ENCODE data around the gene ACOX2.

ACOX2 gene

DNA sequence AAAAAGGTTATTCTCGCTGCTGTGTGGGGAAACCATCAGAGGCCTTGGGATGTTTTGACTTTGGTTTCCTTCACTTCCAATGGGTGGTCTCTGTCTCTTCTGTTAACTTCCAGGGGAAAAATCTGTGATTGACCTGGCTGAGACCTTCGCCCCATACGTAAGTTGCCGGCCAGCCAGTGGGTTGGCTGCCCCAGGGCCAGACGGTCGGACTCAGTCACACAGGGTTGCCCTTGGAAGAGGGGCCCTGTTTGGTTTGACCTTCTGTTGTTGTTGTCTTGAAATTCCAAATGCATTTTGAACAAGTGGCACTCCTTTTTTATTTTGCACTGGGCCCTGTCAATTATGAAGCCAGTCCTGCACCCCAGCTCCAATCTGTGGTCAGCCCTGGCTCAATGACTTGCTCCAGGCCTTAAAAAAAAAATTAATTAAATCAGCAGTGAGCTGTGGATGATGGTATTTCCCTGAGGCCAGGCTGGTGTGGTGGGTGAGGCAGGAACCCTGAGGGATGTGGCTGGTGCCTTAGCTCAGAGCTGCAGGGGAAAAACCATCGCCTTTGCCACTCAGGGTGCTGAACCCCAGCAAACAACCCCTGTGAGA is 35.7 kb upstream of the ACOX2 start:
- Mint-ChIP-seq H3K9me3 (no peaks in the 10 kb centered on the region), H3K36me3 (ENCODE audit: low read depth) (no peaks in the 10 kb centered on the region), H3K27me3 (peaks cover 7% of the 10 kb centered on the region), H3K4me1 (ENCODE audit: low read depth) (peaks cover 6% of the 10 kb centered on the region), H3K4me3 (no peak overlapping the region), H3K27ac (no peak overlapping the region)
- intact Hi-C loops (cut with micrococcal nuclease) = no loop called here

- no peak overlapping the region for H3K4me3 Mint-ChIP-seq
- intact Hi-C loops (cut with micrococcal nuclease) = no loop called here
- peaks cover 5% of the 10 kb centered on the region for H3K27me3 Mint-ChIP-seq
- H3K4me1 Mint-ChIP-seq (ENCODE audit: low read depth) = peaks cover 6% of the 10 kb centered on the region
- H3K27ac Mint-ChIP-seq = no peak overlapping the region
- no peaks in the 10 kb centered on the region for H3K9me3 Mint-ChIP-seq
- H3K36me3 Mint-ChIP-seq (ENCODE audit: low read depth) = no peaks in the 10 kb centered on the region
These were observed 35.1 kb upstream of the ACOX2 start for GRCh38 chr3:58572013-58572633.

GRCh38 chr3:58570851-58571250 is 33.9 kb upstream of the ACOX2 start:
- H3K9me3 Mint-ChIP-seq = no peaks in the 10 kb centered on the region
- peaks cover 2% of the 10 kb centered on the region for H3K27me3 Mint-ChIP-seq
- no peak overlapping the region for H3K4me3 Mint-ChIP-seq
- intact Hi-C loops (cut with micrococcal nuclease) = no loop called here
- H3K36me3 Mint-ChIP-seq (ENCODE audit: low read depth) = no peaks in the 10 kb centered on the region
- peaks cover 6% of the 10 kb centered on the region for H3K4me1 Mint-ChIP-seq (ENCODE audit: low read depth)
- H3K27ac Mint-ChIP-seq = no peak overlapping the region

DNA sequence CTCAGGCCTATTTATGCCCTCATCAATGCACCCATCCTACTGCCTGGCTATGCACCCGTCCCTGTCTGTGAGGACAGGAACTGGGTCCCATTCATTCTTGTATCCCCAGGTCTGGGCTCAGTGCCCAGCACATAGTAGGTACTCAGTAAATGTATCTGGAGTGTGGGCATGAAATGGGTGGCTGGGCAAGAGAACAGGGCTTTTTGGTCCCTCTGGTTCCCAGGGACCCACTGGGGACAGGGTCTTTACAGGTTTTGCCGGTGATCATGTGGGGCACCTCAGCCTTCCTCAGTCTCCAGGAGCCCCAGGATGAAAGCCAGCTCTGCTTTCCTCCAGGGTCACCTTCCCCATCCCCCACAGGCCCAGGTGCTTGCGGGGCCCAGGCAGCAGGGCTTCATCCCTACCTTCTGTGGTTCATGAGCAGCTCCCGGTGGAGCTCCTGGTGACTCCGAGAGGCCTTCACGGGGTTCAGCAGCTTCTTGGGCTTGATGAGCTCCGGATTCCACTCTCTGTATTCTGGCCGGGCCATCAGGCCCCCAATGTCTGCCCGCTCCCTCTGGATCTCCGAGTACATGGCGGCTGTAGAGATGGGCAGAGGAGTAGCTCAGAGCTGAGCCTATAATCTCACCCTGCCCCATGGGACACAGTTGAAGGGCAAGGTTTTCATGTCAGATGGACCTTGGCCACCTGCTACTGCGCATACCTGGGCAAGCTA is 32.5 kb upstream of the ACOX2 start:
- Mint-ChIP-seq H3K4me3 (no peak overlapping the region), H3K36me3 (ENCODE audit: low read depth) (no peaks in the 10 kb centered on the region), H3K9me3 (no peaks in the 10 kb centered on the region), H3K27me3 (no peaks in the 10 kb centered on the region), H3K4me1 (ENCODE audit: low read depth) (peaks cover 6% of the 10 kb centered on the region), H3K27ac (no peak overlapping the region)
- intact Hi-C loops (cut with micrococcal nuclease) = no loop called here

DNA sequence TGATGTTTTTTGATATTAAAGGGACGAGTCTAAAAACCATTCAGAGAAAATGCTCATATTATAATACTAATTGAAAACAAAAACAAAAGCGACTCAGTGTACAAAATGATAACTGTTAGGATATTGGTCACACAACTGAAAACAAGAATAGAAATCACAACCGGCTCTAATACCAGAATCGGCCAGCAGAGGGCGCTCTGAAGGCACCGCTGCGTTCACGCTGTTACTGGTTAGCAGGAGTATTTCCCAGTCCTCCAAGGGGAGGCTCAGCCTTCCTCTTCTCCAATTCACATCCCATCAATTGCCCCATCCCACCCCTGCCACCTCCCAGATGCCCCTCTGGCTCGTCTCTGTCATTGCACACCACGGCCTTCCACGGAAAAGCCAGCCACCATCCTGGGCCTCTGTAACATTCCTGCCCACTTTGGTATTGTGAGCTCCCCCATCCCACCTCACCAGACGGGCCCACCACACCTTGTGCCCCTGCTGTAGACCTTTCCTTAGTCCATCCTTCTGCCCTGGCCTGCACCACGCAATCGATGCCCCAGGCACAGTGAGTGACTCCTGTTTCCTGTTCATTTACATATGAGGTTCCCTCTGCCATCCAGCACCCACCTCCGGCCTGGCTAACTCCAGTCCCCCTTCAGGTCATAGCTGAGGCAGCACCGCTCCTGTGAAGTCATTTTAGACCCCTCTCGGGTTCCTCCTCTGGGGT is 31.7 kb upstream of the ACOX2 start:
- Mint-ChIP-seq H3K4me3 (no peak overlapping the region), H3K27ac (no peak overlapping the region), H3K4me1 (ENCODE audit: low read depth) (peaks cover 6% of the 10 kb centered on the region), H3K27me3 (no peaks in the 10 kb centered on the region), H3K9me3 (no peaks in the 10 kb centered on the region), H3K36me3 (ENCODE audit: low read depth) (no peaks in the 10 kb centered on the region)
- intact Hi-C loops (cut with micrococcal nuclease) = loop anchor here (1.0 kb wide), 1 partner anchor 62 kb away; no protein-coding TSS in a partner anchor

GRCh38 chr3:58567251-58567515 is 30.2 kb upstream of the ACOX2 start:
- Mint-ChIP-seq H3K4me3 (no peak overlapping the region), H3K9me3 (no peaks in the 10 kb centered on the region), H3K27me3 (no peaks in the 10 kb centered on the region), H3K27ac (no peak overlapping the region), H3K36me3 (ENCODE audit: low read depth) (no peaks in the 10 kb centered on the region), H3K4me1 (ENCODE audit: low read depth) (peaks cover 6% of the 10 kb centered on the region)
- intact Hi-C loops (cut with micrococcal nuclease) = no loop called here

DNA sequence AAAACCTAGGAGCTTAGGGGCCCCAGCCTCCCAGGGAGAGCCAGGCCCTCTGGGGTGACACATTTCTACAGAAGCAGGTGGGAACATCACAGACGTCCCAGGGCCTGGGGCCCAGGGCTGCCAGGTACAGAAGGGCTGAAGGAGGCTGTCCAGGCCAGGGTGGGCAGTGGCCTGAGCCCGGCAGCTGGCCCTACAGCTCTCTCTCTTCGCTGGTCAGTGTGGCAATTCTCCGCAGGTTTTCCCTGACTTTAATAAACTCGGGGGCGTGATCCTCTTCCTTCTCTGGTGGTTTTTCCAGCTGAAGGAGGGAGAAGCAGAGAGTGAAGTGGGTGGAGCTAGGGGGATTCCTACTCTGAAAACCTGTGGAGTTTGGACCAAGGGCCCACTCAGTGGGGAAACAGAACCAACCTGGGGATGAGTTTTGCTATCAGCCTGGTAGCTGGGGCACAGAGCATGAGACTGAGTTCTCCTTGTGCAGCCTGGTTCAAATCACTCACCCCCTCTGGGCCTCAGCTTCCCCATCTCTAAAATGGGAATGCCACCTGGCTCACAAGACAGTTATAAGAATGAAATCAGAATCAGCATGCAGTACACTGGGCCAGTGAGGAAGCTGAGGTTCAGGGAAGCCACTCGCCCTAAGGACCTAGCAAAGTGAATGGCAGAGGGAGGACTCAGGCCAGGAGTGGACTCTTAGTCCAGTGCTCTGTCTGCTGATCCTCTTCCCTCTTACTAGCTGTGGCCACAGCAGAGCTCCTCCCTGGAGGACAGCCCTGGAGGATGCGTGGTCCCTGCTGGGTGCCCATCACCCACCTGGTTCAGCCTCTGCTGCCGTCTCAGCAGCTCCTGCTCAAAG is 29.6 kb upstream of the ACOX2 start:
- Mint-ChIP-seq H3K36me3 (ENCODE audit: low read depth) (no peaks in the 10 kb centered on the region), H3K27me3 (no peaks in the 10 kb centered on the region), H3K27ac (no peak overlapping the region), H3K4me3 (no peak overlapping the region), H3K4me1 (ENCODE audit: low read depth) (peaks cover 6% of the 10 kb centered on the region), H3K9me3 (no peaks in the 10 kb centered on the region)
- intact Hi-C loops (cut with micrococcal nuclease) = no loop called here

DNA sequence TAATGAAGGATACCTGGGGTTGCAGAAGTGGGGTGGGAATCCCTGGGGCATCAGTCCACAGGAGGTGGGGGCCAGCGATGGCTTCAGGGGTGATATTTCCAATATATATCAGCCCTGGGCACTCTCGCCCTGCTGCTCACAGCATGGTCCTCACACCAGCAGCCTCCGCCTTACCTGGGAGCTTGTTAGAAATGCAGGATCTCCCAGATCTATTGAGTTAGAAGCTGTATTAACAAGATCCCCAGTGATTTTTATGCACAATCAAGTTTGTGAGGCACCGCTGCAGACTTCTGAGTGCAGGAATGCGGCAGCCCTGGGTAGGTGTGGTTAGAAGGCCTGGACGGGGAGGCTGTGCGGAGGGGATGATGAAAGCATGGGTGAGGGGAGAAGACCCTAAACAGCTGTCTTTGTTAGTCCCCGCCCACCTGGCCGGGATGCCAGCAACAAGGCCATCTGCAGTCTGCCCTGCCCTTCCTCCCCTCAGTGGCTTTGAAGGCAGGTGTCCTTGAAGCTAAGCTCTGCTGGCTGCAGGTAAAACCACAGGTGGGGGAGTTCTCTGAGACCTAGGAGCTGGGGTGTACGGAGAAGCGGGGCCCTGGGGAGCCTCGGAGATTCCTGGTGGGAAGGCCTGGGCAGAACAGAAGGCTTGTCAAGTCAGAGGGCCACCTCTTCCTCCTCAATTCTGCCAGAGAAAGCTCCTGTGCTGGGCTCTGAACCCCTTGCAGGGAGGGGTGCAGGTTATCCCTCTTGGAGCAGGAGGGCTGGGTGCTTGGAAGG is 28.8 kb upstream of the ACOX2 start:
- H3K27me3 Mint-ChIP-seq = no peaks in the 10 kb centered on the region
- no peaks in the 10 kb centered on the region for H3K9me3 Mint-ChIP-seq
- H3K4me3 Mint-ChIP-seq = no peak overlapping the region
- no peak overlapping the region for H3K27ac Mint-ChIP-seq
- intact Hi-C loops (cut with micrococcal nuclease) = no loop called here
- no peaks in the 10 kb centered on the region for H3K36me3 Mint-ChIP-seq (ENCODE audit: low read depth)
- peaks cover 6% of the 10 kb centered on the region for H3K4me1 Mint-ChIP-seq (ENCODE audit: low read depth)

- peaks cover 6% of the 10 kb centered on the region for H3K4me1 Mint-ChIP-seq (ENCODE audit: low read depth)
- H3K27ac Mint-ChIP-seq = no peak overlapping the region
- intact Hi-C loops (cut with micrococcal nuclease) = no loop called here
- H3K27me3 Mint-ChIP-seq = no peaks in the 10 kb centered on the region
- no peak overlapping the region for H3K4me3 Mint-ChIP-seq
- H3K36me3 Mint-ChIP-seq (ENCODE audit: low read depth) = no peaks in the 10 kb centered on the region
- no peaks in the 10 kb centered on the region for H3K9me3 Mint-ChIP-seq
These were observed 27.6 kb upstream of the ACOX2 start for GRCh38 chr3:58564456-58565160.

GRCh38 chr3:58564054-58564453 is 27.1 kb upstream of the ACOX2 start:
- Mint-ChIP-seq H3K9me3 (no peaks in the 10 kb centered on the region), H3K4me3 (no peak overlapping the region), H3K4me1 (ENCODE audit: low read depth) (peaks cover 5% of the 10 kb centered on the region), H3K27ac (no peak overlapping the region), H3K36me3 (ENCODE audit: low read depth) (no peaks in the 10 kb centered on the region), H3K27me3 (no peaks in the 10 kb centered on the region)
- intact Hi-C loops (cut with micrococcal nuclease) = no loop called here

DNA sequence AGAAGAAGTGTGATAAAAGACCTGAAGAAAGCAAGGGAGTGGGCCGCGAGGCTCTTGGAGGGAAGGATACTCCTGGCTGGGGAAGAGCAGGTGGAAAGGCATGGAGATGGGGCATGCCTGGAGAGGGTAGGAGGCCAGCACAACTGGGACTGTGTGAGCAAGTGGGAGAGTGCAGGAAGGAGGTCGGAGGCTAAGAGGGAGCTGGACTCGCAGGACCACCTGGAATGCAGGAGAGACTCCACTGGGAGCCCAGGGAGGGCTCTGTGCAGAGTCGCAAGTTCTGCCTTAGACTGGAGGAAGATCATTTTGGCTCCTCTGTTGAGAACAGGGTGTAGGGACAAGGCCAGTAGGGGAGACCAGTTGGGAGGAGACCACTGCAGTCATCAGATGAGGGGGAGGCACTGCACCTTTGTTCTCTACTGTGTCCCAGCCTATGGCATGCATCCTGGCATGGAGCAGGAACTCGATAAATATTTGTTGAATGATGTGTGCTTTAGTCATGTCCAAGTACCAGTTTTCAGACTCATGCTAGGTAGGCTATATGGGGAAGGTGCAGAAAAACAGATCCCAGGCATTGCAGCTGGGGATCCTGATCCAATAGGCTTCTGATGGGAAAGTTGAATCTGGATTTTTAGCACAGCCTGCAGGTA is 26.5 kb upstream of the ACOX2 start:
- H3K4me1 Mint-ChIP-seq (ENCODE audit: low read depth) = no peaks in the 10 kb centered on the region
- H3K9me3 Mint-ChIP-seq = no peaks in the 10 kb centered on the region
- no peak overlapping the region for H3K4me3 Mint-ChIP-seq
- H3K36me3 Mint-ChIP-seq (ENCODE audit: low read depth) = no peaks in the 10 kb centered on the region
- no peaks in the 10 kb centered on the region for H3K27me3 Mint-ChIP-seq
- intact Hi-C loops (cut with micrococcal nuclease) = no loop called here
- no peak overlapping the region for H3K27ac Mint-ChIP-seq

- no peak overlapping the region for H3K27ac Mint-ChIP-seq
- intact Hi-C loops (cut with micrococcal nuclease) = no loop called here
- H3K4me3 Mint-ChIP-seq = no peak overlapping the region
- H3K9me3 Mint-ChIP-seq = no peaks in the 10 kb centered on the region
- H3K36me3 Mint-ChIP-seq (ENCODE audit: low read depth) = no peaks in the 10 kb centered on the region
- H3K27me3 Mint-ChIP-seq = no peaks in the 10 kb centered on the region
- H3K4me1 Mint-ChIP-seq (ENCODE audit: low read depth) = no peaks in the 10 kb centered on the region
These were observed 25.5 kb upstream of the ACOX2 start for GRCh38 chr3:58562498-58562897.
